ENCODE data around the gene GRIK4.

GRIK4 gene

DNA sequence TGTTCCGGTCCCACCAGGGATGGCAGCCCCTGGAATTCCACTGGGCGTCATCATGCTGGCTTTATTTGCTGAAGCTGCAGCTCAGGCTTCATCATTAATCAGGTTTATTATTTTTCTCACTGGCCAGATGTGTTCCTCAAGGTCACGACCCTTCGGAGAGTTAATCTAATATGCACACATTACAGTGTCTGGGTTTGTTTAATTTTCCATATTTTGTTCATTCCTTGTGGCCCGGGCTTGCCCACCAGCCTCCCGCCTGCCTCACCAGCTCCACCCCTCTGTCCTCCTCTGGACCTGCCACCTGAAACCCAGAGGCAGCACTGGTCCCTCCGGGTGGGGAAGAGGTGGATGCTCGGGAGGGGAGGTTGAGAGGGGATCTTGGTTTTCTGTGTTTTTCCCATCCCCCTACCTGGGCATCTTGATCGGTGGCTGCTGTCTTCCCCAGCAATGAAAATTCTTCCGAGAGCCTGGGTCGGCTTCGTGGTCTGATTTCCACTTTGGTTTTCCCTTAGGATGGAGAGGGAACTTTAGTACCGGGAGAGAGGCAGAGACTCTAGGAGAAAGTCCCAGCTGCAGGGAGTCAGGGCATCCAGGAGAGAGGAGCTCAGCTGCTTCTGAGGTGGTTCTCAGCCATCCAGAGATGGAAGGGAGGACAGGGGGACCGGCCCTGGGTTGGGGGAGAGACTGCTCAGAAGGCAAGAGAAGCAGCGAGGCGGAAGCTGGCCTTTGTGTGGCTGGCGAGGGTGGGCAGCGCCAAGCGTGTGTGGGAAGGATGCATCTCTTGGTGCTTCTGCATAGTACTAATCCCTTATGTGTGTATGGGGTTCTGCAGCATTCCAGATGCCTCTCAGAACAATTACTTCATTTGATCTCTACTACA lies 2.1 kb downstream of the GRIK4 start:
- Histone ChIP-seq H3K4me3 (no peak overlapping the region), H4K20me1 (peaks cover 0 to 33% (median 0%) of the 10 kb centered on the region in 11 experiments; a peak in 8 of 22 replicates), H3K9me3 (replicated peaks in 1 of 11) (no peaks in the 10 kb centered on the region), H3K9ac (no peak overlapping the region), H3K36me3 (no peaks in the 10 kb centered on the region), H3K4me1 (peaks cover 0 to 7% (median 0%) of the 10 kb centered on the region in 10 experiments; a peak in 1 of 20 replicates), H3K27ac (no peak overlapping the region), H3K27me3 (peaks cover 30 to 51% (median 36%) of the 10 kb centered on the region in 11 experiments), H3K4me2 (no peak overlapping the region)
- TF ChIP-seq Cebpa-rat (IDR thresholded peaks at IDR 0.05) = no peak

GRCh38 chr11:120514541-120515121 lies 3.1 kb downstream of the GRIK4 start:
- no peak overlapping the region for H3K4me3 ChIP-seq
- peaks cover 0 to 33% (median 0%) of the 10 kb centered on the region in 11 experiments; a peak in 8 of 22 replicates for H4K20me1 ChIP-seq
- no peak overlapping the region for H3K9ac ChIP-seq
- peaks cover 0 to 7% (median 0%) of the 10 kb centered on the region in 10 experiments; a peak in 1 of 20 replicates for H3K4me1 ChIP-seq
- H3K36me3 ChIP-seq = no peaks in the 10 kb centered on the region
- TF ChIP-seq Cebpa-rat (IDR thresholded peaks at IDR 0.05) = no peak
- H3K27me3 ChIP-seq = peaks cover 30 to 51% (median 36%) of the 10 kb centered on the region in 11 experiments
- no peak overlapping the region for H3K27ac ChIP-seq
- H3K4me2 ChIP-seq = no peak overlapping the region
- H3K9me3 ChIP-seq (replicated peaks in 1 of 11) = no peaks in the 10 kb centered on the region

- no peak overlapping the region for H3K27ac ChIP-seq
- no peaks in the 10 kb centered on the region for H3K9me3 ChIP-seq (replicated peaks in 1 of 11)
- H3K27me3 ChIP-seq = peaks cover 30 to 51% (median 36%) of the 10 kb centered on the region in 11 experiments
- no peaks in the 10 kb centered on the region for H3K36me3 ChIP-seq
- no peak overlapping the region for H3K4me2 ChIP-seq
- no peak for TF ChIP-seq Cebpa-rat (IDR thresholded peaks at IDR 0.05)
- H3K4me3 ChIP-seq = no peak overlapping the region
- H4K20me1 ChIP-seq = peaks cover 0 to 33% (median 0%) of the 10 kb centered on the region in 11 experiments; a peak in 8 of 22 replicates
- H3K4me1 ChIP-seq = peaks cover 0 to 7% (median 0%) of the 10 kb centered on the region in 10 experiments; a peak in 1 of 20 replicates
- no peak overlapping the region for H3K9ac ChIP-seq
These were observed 3.7 kb downstream of the GRIK4 start for GRCh38 chr11:120515186-120515723.

GRCh38 chr11:120516461-120517389 lies 5.2 kb downstream of the GRIK4 start:
- Histone ChIP-seq H3K9me3 (replicated peaks in 1 of 11) (no peaks in the 10 kb centered on the region), H3K27me3 (peaks cover 22 to 37% (median 29%) of the 10 kb centered on the region in 11 experiments), H3K9ac (no peak overlapping the region), H3K27ac (no peak overlapping the region), H4K20me1 (peaks cover 0 to 33% (median 0%) of the 10 kb centered on the region in 11 experiments; a peak in 8 of 22 replicates), H3K4me2 (no peak overlapping the region), H3K4me1 (peaks cover 0 to 8% (median 0%) of the 10 kb centered on the region in 10 experiments; a peak in 5 of 20 replicates), H3K36me3 (no peaks in the 10 kb centered on the region), H3K4me3 (no peak overlapping the region)
- no peak for TF ChIP-seq Cebpa-rat (IDR thresholded peaks at IDR 0.05)

DNA sequence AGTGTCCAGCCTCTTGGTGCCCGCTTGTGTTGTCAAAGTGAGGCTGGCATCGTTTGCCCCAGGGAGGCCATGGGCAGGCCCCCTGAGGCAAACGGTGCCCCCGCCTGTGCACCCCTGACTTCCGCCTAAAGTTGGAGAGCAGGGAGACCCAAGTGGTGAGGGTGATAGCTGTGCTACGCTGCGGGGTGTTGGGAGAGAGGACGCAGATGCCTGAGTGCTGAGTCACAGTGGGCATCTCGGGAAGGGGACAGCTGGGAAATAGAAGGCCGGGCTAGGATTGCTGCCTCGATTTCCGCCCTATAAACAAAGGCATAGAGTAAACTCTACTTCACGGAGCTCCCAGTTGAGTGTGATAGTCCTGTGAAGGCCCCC lies 5.8 kb downstream of the GRIK4 start:
- no peak for TF ChIP-seq Cebpa-rat (IDR thresholded peaks at IDR 0.05)
- Histone ChIP-seq H4K20me1 (peaks cover 0 to 33% (median 0%) of the 10 kb centered on the region in 11 experiments; a peak in 8 of 22 replicates), H3K4me3 (no peak overlapping the region), H3K36me3 (no peaks in the 10 kb centered on the region), H3K27me3 (peaks cover 16 to 31% (median 22%) of the 10 kb centered on the region in 11 experiments), H3K9me3 (replicated peaks in 1 of 11) (no peaks in the 10 kb centered on the region), H3K27ac (no peak overlapping the region), H3K4me1 (peaks cover 0 to 14% (median 4%) of the 10 kb centered on the region in 10 experiments; a peak in 10 of 20 replicates), H3K4me2 (no peak overlapping the region), H3K9ac (no peak overlapping the region)

GRCh38 chr11:120517801-120518291 lies 6.3 kb downstream of the GRIK4 start:
- Histone ChIP-seq H4K20me1 (peaks cover 0 to 30% (median 0%) of the 10 kb centered on the region in 11 experiments; a peak in 7 of 22 replicates), H3K9ac (no peak overlapping the region), H3K9me3 (replicated peaks in 1 of 11) (no peaks in the 10 kb centered on the region), H3K36me3 (no peaks in the 10 kb centered on the region), H3K27ac (no peak overlapping the region), H3K4me3 (no peak overlapping the region), H3K27me3 (peaks cover 13 to 26% (median 18%) of the 10 kb centered on the region in 11 experiments), H3K4me2 (no peak overlapping the region), H3K4me1 (peaks cover 0 to 19% (median 9%) of the 10 kb centered on the region in 10 experiments; a peak in 12 of 20 replicates)
- no peak for TF ChIP-seq Cebpa-rat (IDR thresholded peaks at IDR 0.05)

- TF ChIP-seq Cebpa-rat (IDR thresholded peaks at IDR 0.05) = no peak
- no peak overlapping the region for H3K27ac ChIP-seq
- H3K27me3 ChIP-seq = peaks cover 7 to 21% (median 13%) of the 10 kb centered on the region in 11 experiments
These were observed 6.8 kb downstream of the GRIK4 start for GRCh38 chr11:120518356-120518755.

DNA sequence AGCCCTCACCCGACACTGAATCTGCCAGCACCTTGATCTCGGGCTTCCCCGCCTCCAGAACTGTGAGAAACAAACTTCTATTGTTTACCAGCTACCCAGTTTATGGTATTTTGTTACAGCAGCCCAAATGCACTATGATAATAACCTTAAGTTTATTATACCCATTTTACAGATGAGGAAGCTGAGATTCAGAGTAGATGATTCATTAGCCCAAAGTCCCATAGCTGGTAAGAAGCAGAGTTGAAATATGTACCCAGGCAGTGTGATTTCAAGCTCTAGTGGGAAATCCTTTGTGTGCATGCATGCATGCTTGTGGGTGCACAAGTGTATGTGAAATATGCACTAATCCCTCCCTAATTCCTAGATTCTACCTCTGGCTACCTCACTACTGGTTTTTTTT lies 7.9 kb downstream of the GRIK4 start:
- H3K27ac ChIP-seq = no peak overlapping the region
- H3K9ac ChIP-seq = no peak overlapping the region
- TF ChIP-seq Cebpa-rat (IDR thresholded peaks at IDR 0.05) = no peak
- no peak overlapping the region for H3K4me3 ChIP-seq
- peaks cover 0 to 10% (median 2%) of the 10 kb centered on the region in 11 experiments; a peak in 5 of 22 replicates for H3K27me3 ChIP-seq
- peaks cover 0 to 35% (median 22%) of the 10 kb centered on the region in 10 experiments; a peak in 14 of 20 replicates for H3K4me1 ChIP-seq
- H3K4me2 ChIP-seq = no peak overlapping the region
- no peaks in the 10 kb centered on the region for H3K36me3 ChIP-seq
- no peaks in the 10 kb centered on the region for H3K9me3 ChIP-seq (replicated peaks in 1 of 11)
- peaks cover 0 to 14% (median 0%) of the 10 kb centered on the region in 11 experiments; a peak in 7 of 22 replicates for H4K20me1 ChIP-seq

More at GRCh38 chr11:120518356-120518755, 6.8 kb downstream of the GRIK4 start:
- H3K36me3 ChIP-seq = no peaks in the 10 kb centered on the region
- H3K4me1 ChIP-seq = peaks cover 0 to 24% (median 14%) of the 10 kb centered on the region in 10 experiments; a peak in 14 of 20 replicates
- H3K9me3 ChIP-seq (replicated peaks in 1 of 11) = no peaks in the 10 kb centered on the region
- peaks cover 0 to 25% (median 0%) of the 10 kb centered on the region in 11 experiments; a peak in 7 of 22 replicates for H4K20me1 ChIP-seq
- H3K9ac ChIP-seq = no peak overlapping the region
- no peak overlapping the region for H3K4me2 ChIP-seq
- no peak overlapping the region for H3K4me3 ChIP-seq
